ENCODE results near the gene NFATC2. TPM values are rescaled to one million over a fixed set of nuclear protein-coding genes. Genes with fewer than 3 reads are reported as not detected.

The NFATC2 gene
- total RNA-seq, 1 donor from 2014 or later, result 1.9 TPM

- TF ChIP-seq CTCF (conservative IDR thresholded peaks at IDR 0.05), result no peak
- peaks cover 10% of the 10 kb centered on the region for H3K4me1 Mint-ChIP-seq
- H3K9me3 Mint-ChIP-seq, result no peaks in the 10 kb centered on the region
- H3K27ac Mint-ChIP-seq (ENCODE audit: unreplicated experiment), result no peak overlapping the region
- H3K27me3 Mint-ChIP-seq (ENCODE audit: low read depth), result no peaks in the 10 kb centered on the region
- H3K4me3 Mint-ChIP-seq, result no peak overlapping the region
- DNase-seq (ENCODE audit: low read depth, low spot score), result no peak
- H3K36me3 Mint-ChIP-seq (ENCODE audit: low read depth), result no peaks in the 10 kb centered on the region
These were observed 73.5 kb downstream of the NFATC2 start for GRCh38 chr20:51469046-51469445.

- H3K36me3 Mint-ChIP-seq (ENCODE audit: low read depth), result no peaks in the 10 kb centered on the region
- H3K4me1 Mint-ChIP-seq, result peaks cover 10% of the 10 kb centered on the region
- H3K27ac Mint-ChIP-seq (ENCODE audit: unreplicated experiment), result no peak overlapping the region
- H3K27me3 Mint-ChIP-seq (ENCODE audit: low read depth), result no peaks in the 10 kb centered on the region
- no peak for TF ChIP-seq CTCF (conservative IDR thresholded peaks at IDR 0.05)
- no peak overlapping the region for H3K4me3 Mint-ChIP-seq
- H3K9me3 Mint-ChIP-seq, result no peaks in the 10 kb centered on the region
- no peak for DNase-seq (ENCODE audit: low read depth, low spot score)
These were observed 73.9 kb downstream of the NFATC2 start for GRCh38 chr20:51468636-51469035.

- no peak overlapping the region for H3K4me3 Mint-ChIP-seq
These were observed 74.4 kb downstream of the NFATC2 start for GRCh38 chr20:51467956-51468626.

GRCh38 chr20:51463998-51464397, 78.5 kb downstream of the NFATC2 start:
- Mint-ChIP-seq H3K4me1 (no peaks in the 10 kb centered on the region), H3K27me3 (ENCODE audit: low read depth) (no peaks in the 10 kb centered on the region), H3K36me3 (ENCODE audit: low read depth) (no peaks in the 10 kb centered on the region), H3K27ac (ENCODE audit: unreplicated experiment) (peak overlapping the region; percentile 50), H3K4me3 (no peak overlapping the region), H3K9me3 (no peaks in the 10 kb centered on the region)
- no peak for DNase-seq (ENCODE audit: low read depth, low spot score)
- no peak for TF ChIP-seq CTCF (conservative IDR thresholded peaks at IDR 0.05)

More at GRCh38 chr20:51467956-51468626, 74.4 kb downstream of the NFATC2 start:
- no peaks in the 10 kb centered on the region for H3K36me3 Mint-ChIP-seq (ENCODE audit: low read depth)
- H3K4me1 Mint-ChIP-seq, result peaks cover 10% of the 10 kb centered on the region
- H3K27me3 Mint-ChIP-seq (ENCODE audit: low read depth), result no peaks in the 10 kb centered on the region
- H3K9me3 Mint-ChIP-seq, result no peaks in the 10 kb centered on the region
- no peak for TF ChIP-seq CTCF (conservative IDR thresholded peaks at IDR 0.05)
- no peak for DNase-seq (ENCODE audit: low read depth, low spot score)
- H3K27ac Mint-ChIP-seq (ENCODE audit: unreplicated experiment), result no peak overlapping the region

GRCh38 chr20:51463560-51463959, 79.0 kb downstream of the NFATC2 start:
- no peak for TF ChIP-seq CTCF (conservative IDR thresholded peaks at IDR 0.05)
- Mint-ChIP-seq H3K27ac (ENCODE audit: unreplicated experiment) (no peak overlapping the region), H3K36me3 (ENCODE audit: low read depth) (no peaks in the 10 kb centered on the region), H3K4me3 (no peak overlapping the region), H3K27me3 (ENCODE audit: low read depth) (no peaks in the 10 kb centered on the region), H3K4me1 (no peaks in the 10 kb centered on the region), H3K9me3 (no peaks in the 10 kb centered on the region)
- DNase-seq (ENCODE audit: low read depth, low spot score), result no peak
